ENCODE data around the gene LENG8. TPM values are rescaled to one million over a fixed set of nuclear protein-coding genes. Genes with fewer than 3 reads are reported as not detected.
"Not testable (repeated sequence)": the region's sequence is repeated elsewhere in the genome, so short reads cannot be mapped to it uniquely, and the experiment has no call there.

The LENG8 gene
- polyA plus RNA-seq, 1 donor from 2014 or later, result 24.2 TPM

- no peak within 1 kb of the TSS for H2AFZ ChIP-seq (ENCODE audit: low read depth, low read length)
- H3K79me2 ChIP-seq (replicated peaks; ENCODE audit: insufficient read depth, low read length), result no peaks in the 10 kb centered on the region
- no peaks in the 10 kb centered on the region for H3K36me3 ChIP-seq (ENCODE audit: insufficient read depth, low read length)
- no peaks in the 10 kb centered on the region for H3K9me3 ChIP-seq (ENCODE audit: low read length)
- TF ChIP-seq EP300 (conservative IDR thresholded peaks at IDR 0.05; ENCODE audit: poor library complexity, severe bottlenecking) (no peak), SMC3 (conservative IDR thresholded peaks at IDR 0.05; ENCODE audit: poor library complexity) (no peak), POLR2AphosphoS5 (IDR thresholded peaks at IDR 0.05) (no peak), REST (IDR thresholded peaks at IDR 0.05; ENCODE audit: borderline replicate concordance) (no peak), MXI1 (conservative IDR thresholded peaks at IDR 0.05; ENCODE audit: poor library complexity, severe bottlenecking) (no peak), TAF1 (IDR thresholded peaks at IDR 0.05; ENCODE audit: low read depth) (no peak), EZH2 (IDR thresholded peaks at IDR 0.05; ENCODE audit: borderline replicate concordance, insufficient read depth, low read length, poor library complexity, severe bottlenecking) (no peak), CTCF (IDR thresholded peaks at IDR 0.05; ENCODE audit: poor library complexity, severe bottlenecking) (no peak), RAD21 (conservative IDR thresholded peaks at IDR 0.05) (no peak)
- no peaks in the 10 kb centered on the region for H3K27me3 ChIP-seq (ENCODE audit: insufficient read depth, low read depth, low read length)
- H3K27ac ChIP-seq (ENCODE audit: low read length), result no peak within 1 kb of the TSS
- H3K4me2 ChIP-seq (ENCODE audit: low read length), result no peak within 1 kb of the TSS
- no peaks in the 10 kb centered on the region for H3F3A ChIP-seq (ENCODE audit: insufficient read depth, low read length, poor library complexity, severe bottlenecking)
- no peak within 1 kb of the TSS for H3K4me3 ChIP-seq (ENCODE audit: low read length)
- H4K20me1 ChIP-seq (ENCODE audit: insufficient read depth), result no peaks in the 10 kb centered on the region
- no peak within 1 kb of the TSS for H3K9ac ChIP-seq (ENCODE audit: low read length)
- no peaks in the 10 kb centered on the region for H3K9me2 ChIP-seq (ENCODE audit: insufficient read depth, low read length)
Observed at GRCh38 chr19:54502518-54503048, 53.6 kb downstream of the LENG8 start, which contains the start of gene LAIR2. LAIR2 (plus strand) TSS chr19:54502831; CDS start chr19:54502919, 88 bp downstream.

- H2AFZ ChIP-seq (ENCODE audit: low read depth, low read length); H3K9me2 ChIP-seq (ENCODE audit: insufficient read depth, low read length); H3K4me2 ChIP-seq (ENCODE audit: low read length); H4K20me1 ChIP-seq (ENCODE audit: insufficient read depth); H3K27me3 ChIP-seq (ENCODE audit: insufficient read depth, low read depth, low read length); H3K4me3 ChIP-seq (ENCODE audit: low read length); H3F3A ChIP-seq (ENCODE audit: insufficient read depth, low read length, poor library complexity, severe bottlenecking); H3K9me3 ChIP-seq (ENCODE audit: low read length); H3K79me2 ChIP-seq (replicated peaks; ENCODE audit: insufficient read depth, low read length); H3K27ac ChIP-seq (ENCODE audit: low read length); H3K36me3 ChIP-seq (ENCODE audit: insufficient read depth, low read length); H3K9ac ChIP-seq (ENCODE audit: low read length): not testable (repeated sequence)
Observed at GRCh38 chr19:54505542-54505941, 56.5 kb downstream of the LENG8 start.

GRCh38 chr19:54506079-54506478 lies 57.1 kb downstream of the LENG8 start:
- no peak overlapping the region for H3K4me3 ChIP-seq (ENCODE audit: low read length)
- no peaks in the 10 kb centered on the region for H3K27me3 ChIP-seq (ENCODE audit: insufficient read depth, low read depth, low read length)
- no peak overlapping the region for H3K4me2 ChIP-seq (ENCODE audit: low read length)
- H3K36me3 ChIP-seq (ENCODE audit: insufficient read depth, low read length), result no peaks in the 10 kb centered on the region
- no peak overlapping the region for H3K27ac ChIP-seq (ENCODE audit: low read length)
- H3F3A ChIP-seq (ENCODE audit: insufficient read depth, low read length, poor library complexity, severe bottlenecking), result no peaks in the 10 kb centered on the region
- no peaks in the 10 kb centered on the region for H3K9me2 ChIP-seq (ENCODE audit: insufficient read depth, low read length)
- no peaks in the 10 kb centered on the region for H3K79me2 ChIP-seq (replicated peaks; ENCODE audit: insufficient read depth, low read length)
- H4K20me1 ChIP-seq (ENCODE audit: insufficient read depth), result no peaks in the 10 kb centered on the region
- no peaks in the 10 kb centered on the region for H3K9me3 ChIP-seq (ENCODE audit: low read length)
- TF ChIP-seq REST (IDR thresholded peaks at IDR 0.05; ENCODE audit: borderline replicate concordance), result no peak
- no peak for TF ChIP-seq TAF1 (IDR thresholded peaks at IDR 0.05; ENCODE audit: low read depth)
- no peak for TF ChIP-seq EP300 (conservative IDR thresholded peaks at IDR 0.05; ENCODE audit: poor library complexity, severe bottlenecking)
- no peak for TF ChIP-seq MXI1 (conservative IDR thresholded peaks at IDR 0.05; ENCODE audit: poor library complexity, severe bottlenecking)
- H3K9ac ChIP-seq (ENCODE audit: low read length), result no peak overlapping the region
- no peak overlapping the region for H2AFZ ChIP-seq (ENCODE audit: low read depth, low read length)
